Eye (tissue), 1 donor: ENCODE measurements around the gene TFR2.

Experiments used
- DNase-seq: peaks from one replicate; pipeline ENCODE4 v3.0.0-alpha.2; 2015

The TFR2 gene

DNA sequence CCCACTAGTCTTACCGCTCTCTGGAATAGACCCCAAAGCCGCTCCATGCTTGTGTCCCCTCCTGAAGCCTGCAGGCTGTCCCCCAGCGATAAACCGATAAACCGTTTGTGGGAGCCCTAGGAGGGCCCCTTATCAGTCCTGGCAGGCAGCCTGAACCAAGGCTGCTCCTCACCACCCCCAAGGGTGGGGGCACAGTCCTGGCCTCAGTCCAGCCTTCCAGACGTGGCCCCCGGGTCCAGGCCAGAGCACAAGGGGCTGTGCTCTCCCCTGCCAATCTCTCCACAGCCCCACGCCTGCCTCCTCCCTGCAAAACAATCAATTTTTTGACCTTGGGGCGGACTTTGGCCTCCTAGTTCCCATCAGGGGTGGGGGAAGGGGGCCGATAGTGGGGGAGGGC is at the start of gene TFR2:
Gene TFR2 (minus strand): TSS at position 90 of the 397 bp plus-strand sequence. CDS start 43 bp downstream, at position 47.
- no peak for DNase-seq

DNA sequence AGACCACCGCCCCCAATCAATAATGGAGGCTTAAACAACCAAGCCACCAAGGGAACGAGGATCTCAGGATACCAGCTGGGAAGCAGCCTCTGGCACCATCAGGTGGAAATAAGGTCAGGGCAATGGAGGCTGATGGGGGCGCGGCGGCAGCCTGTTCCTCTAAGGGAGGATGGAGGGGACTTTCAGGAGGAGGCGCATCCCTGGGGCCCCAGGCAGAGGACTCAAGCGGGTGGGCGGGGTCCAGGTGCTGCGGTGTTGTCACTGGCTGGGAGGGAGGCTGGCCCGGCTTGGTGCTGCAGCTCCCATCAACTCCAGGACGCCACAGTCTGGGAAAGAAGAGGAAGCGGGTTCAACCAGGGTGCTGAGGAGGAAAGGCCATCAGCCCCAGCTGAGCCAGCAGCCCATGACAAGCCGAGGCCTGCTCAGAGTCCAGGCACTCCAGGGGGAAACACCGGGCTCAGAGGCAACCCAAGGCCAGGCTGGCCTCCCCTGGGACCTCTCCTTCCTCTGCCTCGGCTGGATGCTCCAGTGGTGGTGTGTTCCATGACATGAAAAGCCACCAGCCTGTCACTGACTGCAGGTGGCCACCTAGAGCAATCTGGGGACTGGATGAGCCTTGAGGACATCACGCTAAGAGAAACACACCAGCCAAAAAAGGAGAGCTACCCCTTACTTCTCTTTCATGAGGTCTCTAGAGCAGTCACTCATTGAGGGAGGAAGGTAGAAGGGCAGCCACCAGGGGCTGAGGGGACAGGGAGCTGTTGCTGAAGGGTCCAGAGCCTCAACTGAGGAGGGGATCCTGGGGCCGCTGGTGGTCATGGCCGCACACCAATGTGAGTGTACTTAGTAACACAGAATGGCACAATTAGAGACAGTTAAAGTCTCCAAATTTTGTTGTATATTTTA is 48.1 kb upstream of the TFR2 start:
- no peak for DNase-seq

DNA sequence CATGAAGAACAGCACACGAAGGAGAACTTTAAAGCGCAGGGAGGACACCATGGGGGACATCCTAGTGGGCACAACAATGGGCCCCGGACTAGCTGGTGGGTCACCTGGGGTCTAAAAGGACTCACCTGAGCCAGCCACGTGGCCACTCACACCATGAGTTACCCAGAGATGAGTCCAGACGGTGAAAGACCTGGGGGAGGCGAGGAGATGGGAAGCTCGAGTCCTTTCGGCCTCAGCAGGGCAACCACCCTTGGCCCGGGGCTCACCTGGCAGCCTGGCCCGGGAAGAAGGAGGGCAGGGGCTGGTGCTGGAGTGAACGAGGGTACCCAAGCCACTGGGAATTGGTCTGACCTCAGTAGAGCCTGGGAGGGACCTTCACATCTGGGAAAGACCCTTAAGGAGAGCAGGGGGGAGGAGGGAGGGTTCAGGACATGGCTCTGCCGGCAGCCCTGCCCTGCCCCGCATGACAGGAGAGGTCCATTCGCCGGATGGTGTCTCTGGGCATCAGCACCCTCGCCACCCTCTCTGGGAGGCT is 47.0 kb upstream of the TFR2 start:
- DNase-seq = no peak

DNA sequence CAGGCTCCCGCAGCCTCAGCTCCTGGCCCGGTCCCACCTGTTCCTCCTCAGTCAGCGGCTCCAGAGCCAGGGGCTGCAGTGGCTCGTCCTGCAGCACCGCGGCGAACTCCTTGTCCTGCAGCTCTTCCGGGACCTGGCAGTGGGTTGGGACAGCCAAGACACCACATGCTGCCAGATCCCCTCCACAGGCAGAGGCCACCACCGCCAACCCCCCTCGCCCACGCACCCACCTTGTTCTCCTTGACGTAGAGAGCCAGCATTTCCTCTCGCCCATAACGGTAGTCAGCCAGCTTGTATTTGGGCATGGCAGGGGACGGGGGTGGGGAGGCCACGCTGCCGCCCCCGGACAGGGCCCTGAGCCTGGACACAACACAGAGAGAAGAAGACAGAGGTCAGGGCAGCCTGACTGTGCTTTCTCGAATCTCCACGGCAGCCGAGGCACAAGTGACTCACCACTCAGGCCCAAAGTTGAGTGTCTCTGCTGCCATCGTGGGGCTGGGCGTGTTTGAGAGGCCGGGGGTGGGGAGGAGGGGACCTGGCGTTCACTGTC is 46.5 kb upstream of the TFR2 start:
- DNase-seq = no peak

DNA sequence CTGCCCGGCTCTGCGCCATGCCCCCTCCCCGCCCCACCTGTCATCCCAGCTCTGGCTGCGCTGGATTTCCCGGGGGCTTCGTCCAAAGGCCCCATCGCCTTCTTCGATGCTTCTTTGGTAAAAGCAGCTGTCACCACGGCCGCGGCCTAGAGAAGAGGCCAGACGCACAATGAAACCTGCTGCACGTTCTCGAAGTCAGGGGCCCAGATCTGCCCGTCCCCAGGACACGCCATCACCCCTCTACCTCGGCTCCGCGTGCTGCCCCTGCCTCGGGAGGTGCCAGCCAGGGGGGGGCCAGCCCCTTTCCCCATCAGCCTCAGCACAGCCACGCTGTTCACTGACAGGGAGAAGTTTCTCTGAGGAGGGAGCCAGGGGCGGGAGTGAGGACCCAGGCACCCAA is 45.9 kb upstream of the TFR2 start:
- no peak for DNase-seq

DNA sequence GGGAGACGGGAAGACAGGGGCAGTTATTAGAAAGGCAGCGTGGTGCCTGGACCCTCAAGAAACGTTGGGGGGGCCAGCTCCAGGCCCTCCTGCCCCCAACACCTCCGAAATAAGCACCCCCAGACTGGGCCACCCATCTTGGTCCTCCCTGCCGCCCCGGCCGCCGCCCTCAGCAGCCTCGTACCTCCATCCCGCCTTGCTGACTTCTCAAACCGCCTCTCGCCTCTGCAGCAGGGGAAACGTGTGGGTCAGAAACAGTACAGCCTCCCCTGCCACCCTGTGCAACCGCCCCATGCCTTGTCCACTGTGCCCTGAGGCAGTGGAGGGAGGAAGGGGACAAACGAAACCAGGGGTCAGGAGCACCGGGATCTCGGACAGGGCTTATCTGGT is 45.5 kb upstream of the TFR2 start:
- DNase-seq = no peak

DNA sequence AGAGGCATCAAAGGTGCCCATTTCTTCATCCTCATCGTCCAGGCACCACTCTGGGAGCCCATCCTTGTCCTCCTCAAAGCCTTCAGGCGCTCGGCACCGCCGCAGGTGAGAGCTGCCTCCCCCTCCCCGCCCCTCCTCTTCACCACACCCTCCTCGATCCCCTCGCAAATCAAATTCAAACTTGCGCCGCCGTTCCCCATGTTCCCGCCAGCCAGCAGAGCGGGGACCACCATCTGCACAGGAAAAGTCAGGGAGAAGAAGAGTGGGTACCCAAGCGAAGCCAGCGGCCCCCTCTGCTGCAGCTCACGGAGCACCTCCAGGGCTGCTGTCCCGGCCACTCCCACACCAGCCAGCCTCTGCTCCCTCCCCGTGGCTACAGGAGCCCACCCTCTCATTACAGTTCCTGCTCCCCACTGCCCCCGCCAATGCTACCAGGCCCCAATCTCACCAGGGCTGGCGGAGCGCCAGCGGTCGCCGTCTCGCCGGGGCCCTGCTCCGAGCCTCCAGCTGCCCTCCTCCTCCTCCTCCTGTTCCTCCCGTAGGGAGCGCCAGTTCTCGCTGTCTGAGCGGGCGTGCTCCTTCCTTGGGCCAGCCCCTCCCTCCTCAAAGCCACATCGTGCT is 45.0 kb upstream of the TFR2 start:
- DNase-seq = no peak

DNA sequence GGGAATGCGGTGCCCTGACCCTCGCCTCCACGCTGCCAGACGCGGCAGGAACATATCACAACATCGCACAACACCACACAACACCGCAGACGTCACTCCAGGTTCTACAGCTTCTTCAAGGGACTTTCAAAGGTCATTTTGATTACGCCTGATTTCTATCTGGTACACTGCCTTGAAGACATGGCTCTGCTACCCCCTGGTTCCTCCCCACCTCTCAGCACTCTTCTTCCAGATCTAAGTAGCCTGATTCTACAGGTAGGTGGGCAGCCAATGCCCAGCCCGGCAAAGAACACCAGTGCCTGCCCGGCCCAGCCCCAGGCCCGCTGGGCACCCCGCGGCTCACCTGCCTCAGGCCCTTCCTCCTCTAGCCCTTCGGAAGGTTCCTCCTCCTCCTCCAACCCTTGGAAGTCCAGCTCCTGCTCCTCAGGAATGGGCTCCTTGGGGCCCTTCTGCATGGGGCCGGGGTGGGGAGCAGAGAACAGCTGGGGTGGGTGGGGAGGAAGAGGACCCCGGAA is 44.3 kb upstream of the TFR2 start:
- DNase-seq = no peak

DNA sequence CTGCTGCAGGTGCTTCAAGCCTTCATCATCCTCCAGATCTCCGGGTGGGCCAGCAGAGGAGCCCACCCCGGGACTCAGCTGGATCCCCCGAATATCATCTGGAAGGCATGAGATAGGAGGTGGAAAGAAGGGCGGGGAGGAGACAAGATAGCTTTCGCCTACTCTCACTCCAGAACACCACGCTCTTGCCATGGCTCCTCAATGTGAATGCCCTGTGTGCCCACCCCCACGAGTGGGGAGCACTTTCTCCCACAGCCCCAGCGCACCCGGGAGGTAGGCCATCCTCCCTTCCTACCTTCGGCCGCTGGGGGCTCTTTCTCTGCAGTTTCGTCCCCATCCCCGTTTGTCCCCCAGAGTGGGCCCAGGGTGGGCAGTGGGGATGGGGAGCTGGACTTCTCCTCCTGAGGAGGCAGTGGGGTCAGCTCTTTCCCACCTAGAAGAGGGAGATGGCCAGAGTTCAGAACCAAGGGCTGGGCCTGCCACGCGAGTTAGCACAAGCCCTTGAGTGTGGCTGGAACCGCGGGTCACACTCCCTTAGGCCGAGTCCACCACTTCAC is 43.8 kb upstream of the TFR2 start:
- DNase-seq = no peak

DNA sequence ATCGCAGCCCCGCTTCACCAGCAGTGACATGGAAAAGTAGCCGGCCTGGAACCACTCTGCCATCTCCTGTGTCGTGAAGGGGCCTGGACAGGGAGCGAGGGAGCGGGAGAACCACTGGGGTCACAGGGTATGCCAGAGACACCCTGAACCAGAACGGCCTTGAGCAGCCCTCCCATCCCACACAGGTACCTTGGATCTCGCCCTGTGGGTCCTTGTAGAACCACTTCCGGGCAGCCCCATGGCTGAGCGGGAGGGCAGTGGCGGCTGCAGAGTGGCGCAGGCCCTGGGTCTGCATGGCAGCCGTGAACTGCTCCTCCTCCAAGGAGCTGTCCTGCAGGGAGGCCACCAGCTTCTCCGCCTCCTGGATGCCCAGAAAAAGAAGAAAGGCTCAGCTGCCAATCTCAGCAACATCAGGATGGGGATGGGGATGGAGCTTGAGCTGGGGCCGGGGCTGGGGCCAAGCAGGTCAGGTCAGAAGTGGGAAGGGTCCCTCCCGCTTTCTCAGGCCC is 43.2 kb upstream of the TFR2 start:
- no peak for DNase-seq

DNA sequence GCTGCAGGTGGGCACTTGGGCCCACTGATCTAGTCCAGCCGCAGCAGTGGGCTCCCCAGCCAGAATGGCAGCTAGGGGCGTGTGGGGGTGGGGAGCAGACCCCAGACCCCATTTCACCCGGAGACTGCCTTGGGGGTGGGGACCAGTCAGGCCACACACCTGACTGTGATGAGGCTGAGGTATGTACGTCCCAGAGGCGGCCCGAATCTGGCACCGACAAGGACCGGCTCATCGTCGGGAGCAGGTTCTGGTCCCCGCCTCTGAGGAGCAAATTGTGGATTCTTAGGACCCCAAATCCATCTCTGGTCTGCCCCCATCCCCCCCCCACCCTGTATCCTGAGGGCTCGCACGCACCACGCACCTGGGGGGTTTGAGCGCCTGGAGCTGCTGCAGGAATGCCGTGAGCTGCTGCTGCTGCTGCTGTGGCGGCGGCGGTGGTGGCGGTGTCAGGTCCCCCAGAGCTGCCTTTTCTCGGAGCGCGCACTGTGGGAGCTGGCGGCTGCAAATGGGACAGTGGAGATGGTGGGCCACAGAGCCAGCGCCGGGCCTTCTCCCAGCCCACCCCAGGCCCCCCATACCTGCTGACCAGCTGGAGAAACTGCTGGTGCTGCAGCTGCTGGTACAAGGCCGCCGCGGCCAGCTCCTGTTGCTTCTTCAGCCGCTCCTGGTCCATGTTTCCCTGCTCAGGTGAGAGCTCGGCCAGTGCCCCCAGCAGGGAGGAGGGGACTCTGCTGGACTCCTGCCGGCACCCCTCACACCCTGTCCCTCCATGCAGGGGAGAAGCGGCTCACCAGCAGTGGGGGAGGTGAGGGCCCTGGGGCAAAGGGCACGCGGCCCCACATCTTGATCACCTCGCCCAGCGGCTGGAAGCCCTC is 42.5 kb upstream of the TFR2 start:
- DNase-seq = no peak

DNA sequence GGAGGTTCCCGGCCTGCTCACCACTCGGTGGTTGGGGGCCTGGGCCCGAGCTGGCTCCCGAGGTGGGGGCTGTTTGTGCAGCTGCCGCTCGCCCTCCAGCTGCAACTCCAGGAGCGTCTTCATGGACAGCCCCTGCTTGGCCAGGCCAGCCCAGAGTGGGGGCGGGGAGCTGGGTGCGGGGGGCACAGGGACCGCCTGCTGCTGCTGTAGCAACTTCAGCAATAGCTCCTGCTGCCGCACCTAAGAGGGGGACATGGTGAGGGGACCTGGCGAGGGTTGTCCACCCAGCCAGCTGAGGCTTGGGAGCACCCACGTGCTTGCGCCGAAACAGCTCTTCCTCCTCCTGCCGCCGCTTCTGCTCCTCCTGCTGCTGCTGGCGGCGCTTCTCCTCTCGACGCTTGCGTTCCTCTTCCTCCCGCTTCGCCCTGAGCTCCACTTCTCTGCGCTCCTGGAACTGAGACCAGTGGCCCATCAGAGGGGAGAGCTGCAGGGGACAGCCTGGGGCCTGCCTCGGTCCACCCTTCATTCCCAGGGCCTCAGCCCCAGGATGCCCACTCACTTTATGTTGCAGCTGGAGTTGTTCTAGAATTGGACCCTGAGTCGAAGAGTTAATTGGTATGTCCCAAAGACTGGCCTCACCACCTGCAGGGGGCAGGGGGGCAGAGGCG is 41.8 kb upstream of the TFR2 start:
- no peak for DNase-seq

DNA sequence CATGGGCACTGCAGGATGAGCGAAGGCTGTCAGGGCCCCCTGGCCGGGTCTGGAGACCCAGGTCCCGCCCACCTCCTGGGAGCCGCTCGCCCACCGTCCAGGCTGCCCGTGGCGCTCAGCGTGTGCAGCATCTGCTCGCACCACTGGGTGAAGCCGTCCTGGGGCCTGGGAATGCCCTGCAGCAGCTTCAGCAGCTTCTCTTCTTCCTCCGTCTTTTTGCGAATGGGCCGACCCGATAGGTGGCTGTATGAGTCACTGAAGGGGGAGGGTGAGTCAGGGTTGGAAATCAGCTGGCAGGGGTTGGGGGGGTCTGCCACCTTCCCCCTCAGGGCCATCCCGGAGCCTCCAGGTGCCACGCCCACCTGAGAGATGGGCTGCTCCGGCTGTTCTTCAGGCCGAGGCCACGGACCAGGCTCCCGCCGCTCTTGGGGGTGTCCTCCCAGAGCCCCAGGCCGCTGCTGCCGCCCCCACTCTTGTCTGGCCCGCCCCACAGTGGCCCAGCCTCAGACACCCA is 40.9 kb upstream of the TFR2 start:
- no peak for DNase-seq

DNA sequence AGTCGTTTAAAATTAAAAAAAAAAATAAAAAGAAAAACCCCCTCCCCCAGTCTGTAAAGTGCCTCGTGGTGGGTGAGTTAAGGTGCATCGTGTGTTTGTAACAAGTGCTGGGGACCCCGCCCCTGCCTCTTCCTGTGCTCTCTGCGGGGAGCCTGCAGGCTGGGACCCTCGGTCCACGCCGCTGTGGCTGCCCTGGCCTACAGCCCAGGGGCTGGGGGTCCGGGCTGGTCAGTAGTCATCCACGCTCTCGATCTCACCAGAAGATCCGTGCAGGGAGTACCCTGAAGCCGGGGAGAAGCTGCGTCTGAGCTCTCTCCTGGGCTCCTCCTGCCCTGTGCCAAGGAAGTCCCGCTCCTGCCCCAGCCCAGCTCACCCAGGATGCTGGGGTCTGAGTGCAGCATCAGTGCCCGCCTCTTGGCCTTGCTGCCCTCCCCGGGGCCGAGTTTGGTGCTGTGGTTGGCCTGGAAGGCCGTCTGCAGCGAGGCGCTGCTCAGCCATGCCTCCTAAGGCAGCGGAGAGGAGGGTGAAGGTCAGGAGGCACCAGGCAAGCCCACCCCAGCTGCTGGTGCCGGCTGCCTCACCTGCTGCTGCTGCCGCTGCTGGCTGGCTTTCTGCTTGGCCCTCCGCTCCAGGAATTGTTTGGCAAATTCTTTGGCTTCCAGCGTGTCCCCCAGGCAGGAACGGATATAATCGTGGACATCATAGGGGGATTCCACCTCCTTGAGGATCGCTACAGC is 40.3 kb upstream of the TFR2 start:
- DNase-seq = no peak

DNA sequence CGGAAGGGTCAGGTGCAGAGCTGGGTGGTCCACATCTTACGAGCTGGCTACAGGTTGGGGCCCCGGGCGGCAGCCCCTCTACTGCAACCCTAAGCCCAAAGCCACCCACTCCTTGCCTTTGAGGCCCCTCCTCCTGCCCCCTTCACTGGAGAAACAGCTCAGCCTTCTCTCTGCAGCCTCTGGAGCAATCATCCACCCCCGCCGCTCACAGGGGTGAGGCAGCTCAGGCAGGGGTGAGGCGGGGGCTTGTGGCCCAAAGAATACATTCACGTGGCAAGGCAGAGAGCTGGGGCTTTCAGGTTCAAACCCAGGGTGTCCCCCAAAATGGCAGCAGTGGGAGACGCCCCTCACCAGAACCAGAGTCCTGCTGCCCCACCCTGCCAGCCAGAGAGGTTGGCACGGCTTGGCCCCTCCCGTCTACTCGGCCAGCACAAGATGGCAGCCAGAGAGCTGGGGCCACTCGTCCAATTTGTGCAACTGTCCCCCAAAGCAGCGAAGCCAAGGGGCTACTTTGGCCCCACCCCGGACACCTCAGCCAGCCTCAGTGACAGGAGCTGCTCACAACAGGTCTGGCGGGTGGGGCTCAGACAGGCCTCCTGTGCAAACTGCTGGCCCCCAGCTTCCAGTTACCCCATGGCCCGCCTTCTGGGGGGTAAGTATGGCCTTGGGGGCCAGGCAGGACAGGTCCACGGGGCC is 39.4 kb upstream of the TFR2 start:
- DNase-seq = no peak

DNA sequence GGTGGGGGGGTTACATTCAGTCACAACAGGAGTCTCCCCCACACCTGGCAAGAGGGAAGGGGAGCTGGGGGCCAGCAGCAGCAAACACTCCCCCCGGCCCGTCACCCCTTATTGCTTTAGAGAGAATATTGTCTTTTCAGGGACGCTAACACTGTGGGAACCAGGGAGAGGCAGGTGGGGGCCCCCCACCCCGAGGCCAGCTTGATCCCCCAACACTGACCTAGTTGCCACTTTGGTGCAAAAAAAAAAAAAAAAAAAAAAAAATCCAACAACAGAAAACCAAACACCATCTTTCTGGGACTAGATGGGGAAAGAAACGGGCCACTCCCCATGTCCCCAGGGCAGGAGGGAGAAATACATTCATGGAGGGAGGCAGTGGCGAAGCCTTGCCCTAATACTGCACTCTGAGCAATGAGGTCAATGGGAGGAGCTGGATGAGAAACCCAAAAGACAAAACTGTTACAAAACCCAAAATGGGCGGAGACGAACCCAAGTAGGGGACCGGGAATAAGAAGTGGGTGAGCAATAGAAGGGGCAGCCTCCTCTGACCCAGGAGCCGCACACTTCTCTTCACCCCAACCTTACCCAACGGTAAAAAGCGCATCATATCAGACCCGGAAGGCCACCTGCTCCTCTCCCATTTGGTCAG is 38.7 kb upstream of the TFR2 start:
- no peak for DNase-seq

DNA sequence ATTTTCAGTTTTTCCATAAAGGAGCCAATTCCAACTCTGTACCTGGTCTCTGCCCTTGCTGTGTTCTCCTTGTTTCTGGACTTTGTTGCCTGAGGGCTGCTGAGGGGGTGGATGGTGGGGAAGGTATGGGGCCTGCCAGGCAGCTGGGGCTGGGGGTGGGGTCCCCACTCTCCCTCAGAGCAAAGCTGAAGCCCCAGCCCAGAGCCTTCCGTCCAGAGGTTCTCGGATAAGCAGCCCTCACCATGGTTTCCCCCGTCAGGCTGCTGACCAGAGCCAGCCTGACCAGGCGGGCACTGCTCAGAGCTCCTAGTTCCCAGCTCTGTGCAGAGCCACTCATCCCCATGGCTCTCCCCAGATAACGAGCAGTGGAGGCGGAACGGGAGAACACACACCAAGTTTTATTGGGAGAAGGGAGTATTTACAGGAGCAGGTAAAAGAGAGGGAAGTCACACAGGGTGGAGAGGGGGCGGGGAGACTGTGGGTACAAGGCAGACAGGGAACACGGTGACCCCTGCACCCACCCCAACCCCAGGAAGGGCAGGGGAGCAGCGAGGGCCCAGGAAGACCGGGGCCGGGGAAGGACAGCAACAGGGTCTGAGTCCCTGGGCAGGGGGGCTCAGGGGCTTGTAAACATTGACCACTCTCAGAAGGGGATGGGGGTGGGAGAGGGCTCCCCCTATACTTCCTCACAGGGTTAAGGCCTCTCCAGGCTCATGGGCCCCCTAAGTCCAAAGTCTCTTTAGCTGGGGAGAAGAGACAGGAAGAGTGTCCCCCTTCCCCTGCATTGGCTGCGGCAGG is 38.0 kb upstream of the TFR2 start:
- no peak for DNase-seq

DNA sequence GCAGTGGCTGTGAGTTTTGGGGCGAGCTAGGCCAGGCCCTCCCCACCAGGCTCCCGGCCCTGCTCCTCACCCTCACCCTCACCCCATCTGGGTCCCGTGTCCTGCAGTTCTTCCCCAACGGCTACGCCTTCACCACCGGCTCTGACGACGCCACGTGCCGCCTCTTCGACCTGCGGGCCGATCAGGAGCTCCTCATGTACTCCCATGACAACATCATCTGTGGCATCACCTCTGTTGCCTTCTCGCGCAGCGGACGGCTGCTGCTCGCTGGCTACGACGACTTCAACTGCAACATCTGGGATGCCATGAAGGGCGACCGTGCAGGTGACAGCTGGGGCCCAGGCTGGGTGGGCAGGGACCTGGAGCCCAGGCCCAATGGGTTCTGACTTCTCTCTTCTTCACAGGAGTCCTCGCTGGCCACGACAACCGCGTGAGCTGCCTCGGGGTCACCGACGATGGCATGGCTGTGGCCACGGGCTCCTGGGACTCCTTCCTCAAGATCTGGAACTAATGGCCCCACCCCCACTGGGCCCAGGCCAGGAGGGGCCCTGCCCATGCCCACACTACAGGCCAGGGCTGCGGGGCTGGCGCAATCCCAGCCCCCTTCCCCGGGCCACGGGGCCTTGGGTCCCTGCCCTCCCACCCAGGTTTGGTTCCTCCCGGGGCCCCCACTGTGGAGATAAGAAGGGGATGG is 37.1 kb upstream of the TFR2 start:
- DNase-seq = no peak
